GM19372 (cell line): Measurements from ENCODE around the gene JCAD.
"Not testable (repeated sequence)": the region's sequence is repeated elsewhere in the genome, so short reads cannot be mapped to it uniquely, and the experiment has no call there.

Experiments
- ATAC-seq: cut with Tn5 transposase; IDR thresholded peaks from one replicate; pipeline ENCODE4 v1.9.1; 2021; ENCODE audit warnings: mild to moderate bottlenecking, low read depth, moderate library complexity; ENCODE audit not compliant: unreplicated experiment

The JCAD gene

GRCh38 chr10:29998142-29998808, 61.1 kb downstream of the JCAD start:
- no peak for ATAC-seq

DNA sequence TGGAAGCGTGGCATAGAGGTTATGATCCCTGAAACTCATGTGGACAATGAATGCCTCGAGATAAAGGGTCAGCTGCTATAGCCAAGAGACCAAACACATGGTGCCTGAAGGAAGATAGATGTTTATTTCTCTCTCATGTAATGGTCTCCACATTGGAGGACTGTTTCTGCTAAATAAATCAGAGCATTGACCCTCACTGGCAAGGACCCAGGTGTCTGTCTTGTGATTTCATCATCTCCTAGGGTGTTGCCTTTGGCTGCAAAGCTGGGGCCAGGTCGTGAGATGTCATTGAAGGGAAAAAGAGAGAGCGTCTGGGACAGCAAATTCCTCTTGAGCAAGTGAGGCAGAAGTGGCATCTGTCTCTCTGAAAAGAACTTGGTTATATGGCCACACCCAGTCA, 64.6 kb downstream of the JCAD start:
- ATAC-seq: no peak

DNA sequence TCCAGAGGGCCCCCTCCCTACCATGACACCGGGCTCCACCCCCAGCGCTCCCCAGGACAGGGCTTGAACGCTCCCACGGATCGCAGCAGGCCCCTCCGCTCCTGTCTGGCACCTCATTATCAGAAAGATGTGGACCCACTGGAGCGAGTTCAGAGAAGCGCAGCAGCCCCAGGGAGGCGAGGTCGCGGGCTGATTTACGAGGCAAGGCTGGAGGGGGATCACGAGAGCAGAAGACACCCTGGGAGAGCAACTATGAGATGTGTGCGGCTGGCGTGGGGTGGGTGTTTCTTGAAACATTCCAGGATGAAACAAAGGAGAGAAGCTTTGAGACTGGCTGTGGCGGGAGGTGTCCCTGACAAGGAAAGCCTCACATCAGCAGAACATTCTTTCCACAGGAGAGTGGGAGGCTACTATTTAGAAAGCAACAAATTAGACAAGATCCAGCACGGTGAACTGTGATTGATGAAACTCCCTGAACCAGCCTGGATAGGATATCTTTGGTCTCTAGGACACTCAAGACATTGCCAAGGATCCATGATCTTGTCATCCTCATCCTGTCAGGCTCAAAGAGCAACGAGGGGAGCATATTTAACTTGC, 66.0 kb downstream of the JCAD start:
- ATAC-seq: no peak

DNA sequence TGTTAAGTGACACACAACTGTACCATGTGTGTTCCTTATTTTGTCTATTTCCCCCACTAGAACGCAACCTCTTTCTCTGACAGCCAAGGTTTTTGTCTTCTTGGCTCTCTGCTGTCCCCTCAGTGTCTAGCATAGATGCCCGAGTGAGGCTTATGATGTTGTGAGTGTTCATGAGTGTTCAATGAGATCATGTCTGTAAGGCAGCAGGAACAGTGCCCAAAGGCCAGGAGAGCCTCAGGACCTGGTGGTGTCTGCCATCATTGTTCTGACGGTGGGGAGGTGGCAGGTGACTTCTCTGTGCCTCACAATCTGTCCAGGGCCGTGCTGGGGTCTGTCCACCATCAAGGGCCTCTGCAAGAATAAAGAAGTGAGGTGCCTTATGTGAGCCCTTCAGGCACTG, 66.5 kb downstream of the JCAD start:
- ATAC-seq: no peak

- ATAC-seq: no peak
These were observed 68.0 kb downstream of the JCAD start for GRCh38 chr10:29991382-29991781.

DNA sequence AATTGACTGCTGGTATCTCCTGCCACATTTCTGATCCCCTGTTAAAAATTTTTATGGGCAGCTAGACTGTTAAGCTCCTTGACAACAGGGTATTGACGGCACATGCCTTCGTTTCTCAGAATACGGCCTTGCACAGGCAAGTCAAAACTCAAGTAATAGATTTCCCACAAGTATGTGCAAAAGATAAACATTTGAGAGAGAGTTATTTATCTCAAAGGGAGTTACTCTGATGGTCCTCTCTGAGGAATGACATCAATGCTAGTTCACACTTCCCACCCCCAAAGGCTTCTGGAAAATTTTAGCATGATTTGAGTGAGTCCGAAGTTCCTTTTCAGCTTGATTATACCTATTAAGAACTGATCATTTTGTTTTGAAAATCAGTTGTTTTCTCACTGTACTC, 71.9 kb downstream of the JCAD start:
- no peak for ATAC-seq

DNA sequence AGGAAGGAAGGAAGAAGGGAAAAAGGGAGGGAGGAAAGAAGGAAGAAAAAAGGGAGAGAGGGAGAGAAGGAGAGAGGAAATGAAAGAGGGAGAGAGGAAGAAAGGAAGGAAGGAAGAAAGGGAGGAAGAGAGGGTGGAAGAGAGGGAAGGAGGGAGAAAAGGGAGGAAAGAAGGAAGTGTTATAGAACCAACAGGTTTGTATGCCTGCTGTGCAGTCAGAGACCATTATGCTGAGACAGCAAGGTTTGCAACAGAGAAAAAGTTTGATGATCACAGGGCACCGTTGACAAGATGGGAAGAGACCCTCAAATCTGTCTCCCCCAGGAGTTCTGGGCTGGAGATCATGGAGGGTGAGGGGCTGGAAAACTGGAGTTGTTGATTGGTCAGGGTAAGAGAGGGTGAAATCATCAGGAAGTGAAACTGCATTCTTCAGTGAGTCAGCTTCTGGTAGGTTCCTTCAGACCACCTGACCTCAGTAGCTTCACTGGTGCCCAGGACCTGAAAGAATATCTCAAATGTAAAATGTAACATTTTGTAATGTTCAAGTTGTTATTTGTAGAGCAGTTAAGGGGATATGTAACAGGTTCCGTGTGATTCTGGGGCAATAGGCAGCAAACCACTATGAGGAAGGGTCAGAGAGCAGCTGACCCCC, 76.3 kb downstream of the JCAD start:
- no peak for ATAC-seq

DNA sequence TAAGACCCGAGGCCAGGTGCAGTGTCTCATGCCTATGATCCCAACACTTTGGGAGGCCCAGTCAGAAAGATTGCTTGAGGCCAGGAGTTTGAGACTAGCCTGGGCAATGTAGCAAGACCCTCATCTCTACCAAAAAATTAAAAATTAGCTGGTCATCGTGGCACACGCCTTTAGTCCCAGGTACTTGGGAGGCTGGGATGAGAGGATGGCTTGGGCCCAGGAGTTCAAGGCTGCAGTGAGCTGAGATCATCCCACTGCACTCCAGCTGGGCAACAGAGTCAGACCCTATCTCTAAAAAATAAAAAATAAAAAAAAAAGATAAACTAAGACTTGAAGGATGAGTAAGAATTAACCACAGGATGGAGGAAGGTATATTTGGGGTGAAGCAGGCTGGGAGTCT, 77.9 kb downstream of the JCAD start:
- ATAC-seq: no peak

DNA sequence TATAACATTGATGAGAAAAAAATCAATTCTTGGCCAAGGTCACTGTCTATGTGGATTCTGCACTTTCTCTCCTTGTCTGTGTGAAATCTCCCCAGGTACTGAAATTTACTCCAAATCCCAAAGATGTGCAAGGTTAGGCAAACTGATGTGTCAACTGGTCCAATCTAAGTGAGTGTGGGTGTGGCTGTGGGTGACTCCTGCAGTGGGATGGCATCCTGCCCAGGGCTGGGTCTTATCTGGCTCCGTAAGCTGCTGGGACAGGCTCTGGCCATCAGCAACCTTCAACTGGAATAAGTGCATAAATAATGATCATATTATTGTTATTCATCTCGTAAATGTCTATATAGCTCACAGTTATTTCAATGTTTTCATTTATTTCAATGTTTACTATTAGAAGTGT, 79.3 kb downstream of the JCAD start:
- no peak for ATAC-seq

DNA sequence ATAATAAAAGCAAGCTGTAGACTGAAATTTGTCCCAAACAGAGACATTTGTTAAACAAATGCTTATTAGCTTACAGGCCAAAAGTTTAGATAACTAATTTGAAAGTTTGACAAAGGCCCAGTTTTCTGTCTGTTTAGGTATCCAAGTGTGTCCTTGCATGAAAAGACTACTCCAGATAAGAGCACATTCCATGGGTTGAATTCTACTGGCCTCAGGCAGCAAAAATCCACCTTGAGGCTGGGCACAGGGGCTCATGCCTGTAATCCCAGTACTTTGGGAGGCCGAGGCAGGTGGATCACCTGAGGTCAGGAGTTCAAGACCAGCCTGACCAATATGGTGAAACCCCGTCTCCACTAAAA, 80.0 kb downstream of the JCAD start:
- not testable (repeated sequence) for ATAC-seq

- no peak for ATAC-seq
These were observed 82.2 kb downstream of the JCAD start for GRCh38 chr10:29977171-29977570.

DNA sequence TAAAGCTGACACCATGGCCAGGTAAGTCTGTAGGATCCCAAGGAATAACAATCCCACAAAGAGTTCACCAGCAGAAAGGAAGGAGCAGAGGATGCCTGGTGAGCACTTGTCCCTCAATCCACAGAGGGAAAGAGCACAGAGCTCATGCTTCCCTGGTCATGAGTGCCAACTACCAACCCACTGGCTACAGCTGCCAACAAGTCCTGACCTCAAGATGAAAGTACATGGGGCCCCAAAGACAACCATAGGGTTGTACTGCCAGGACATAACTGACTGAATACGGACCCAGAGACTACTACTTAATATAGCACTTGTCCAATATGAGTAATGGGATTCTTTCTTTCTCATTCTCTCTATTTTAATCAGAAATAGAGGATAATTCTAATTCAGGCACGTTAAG, 83.3 kb downstream of the JCAD start:
- ATAC-seq: no peak

DNA sequence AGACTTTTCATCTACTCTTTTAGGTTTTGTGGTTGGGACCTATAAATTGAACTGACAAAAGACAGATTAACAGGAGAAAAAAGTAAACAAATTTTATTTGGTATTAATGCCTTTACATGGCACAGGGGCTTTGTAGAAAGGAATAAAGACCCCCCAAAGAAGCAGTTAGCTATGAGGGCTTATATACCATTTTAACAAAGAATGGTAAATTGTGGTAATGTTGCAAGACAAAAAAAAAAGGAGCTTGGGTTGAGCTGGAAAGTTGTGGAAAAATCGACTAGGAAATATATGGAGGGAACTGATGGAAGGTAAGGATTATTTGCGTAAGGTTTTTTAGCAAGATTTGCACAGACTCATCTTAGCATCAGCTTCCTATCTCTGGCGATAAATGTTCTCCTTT, 84.6 kb downstream of the JCAD start:
- no peak for ATAC-seq

- no peak for ATAC-seq
These were observed 85.5 kb downstream of the JCAD start for GRCh38 chr10:29973921-29974320.

DNA sequence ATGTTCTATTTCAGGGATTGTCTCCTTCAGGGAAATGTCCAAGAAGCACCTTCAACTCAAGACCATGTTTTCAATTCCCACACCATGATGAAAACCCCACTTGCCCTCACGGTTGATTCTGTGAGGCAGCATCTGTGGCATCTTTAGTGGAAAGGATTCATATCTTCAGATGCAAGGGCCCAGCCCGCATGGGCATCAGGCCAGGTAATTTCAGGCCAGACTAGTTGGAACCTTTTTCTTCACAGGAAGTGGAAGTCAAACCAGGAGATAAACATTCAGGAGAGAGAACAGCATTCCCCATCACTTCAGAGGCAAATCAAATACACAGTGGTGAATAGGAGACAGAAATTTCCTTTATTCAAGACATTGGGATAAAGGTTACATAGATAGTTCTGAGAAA, 88.8 kb downstream of the JCAD start:
- ATAC-seq: no peak

DNA sequence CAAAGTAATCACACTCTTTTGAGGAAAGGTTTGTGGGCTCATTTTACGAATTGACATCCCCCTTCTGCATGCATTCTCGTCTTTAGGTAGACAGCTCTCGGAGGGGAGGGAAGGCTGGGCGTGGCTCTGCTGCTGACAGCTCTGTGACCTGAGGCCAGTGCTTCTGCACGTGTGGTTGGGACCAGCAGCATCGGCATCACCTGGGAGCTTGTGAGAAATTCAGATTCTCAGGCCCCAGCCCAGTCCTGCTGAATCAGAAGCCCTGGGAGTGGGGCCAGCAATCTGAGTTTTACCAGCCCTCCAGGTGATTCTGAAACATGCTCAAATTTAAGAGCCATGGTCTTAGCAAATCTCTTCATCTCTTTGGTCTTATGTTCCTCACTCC, 89.4 kb downstream of the JCAD start:
- no peak for ATAC-seq

GRCh38 chr10:29969255-29970011, 90.0 kb downstream of the JCAD start:
- no peak for ATAC-seq

GRCh38 chr10:29968585-29968984, 90.8 kb downstream of the JCAD start:
- no peak for ATAC-seq

- no peak for ATAC-seq
These were observed 93.1 kb downstream of the JCAD start for GRCh38 chr10:29966269-29966668.
